ENCODE measurements around the gene HHAT.

DNA sequence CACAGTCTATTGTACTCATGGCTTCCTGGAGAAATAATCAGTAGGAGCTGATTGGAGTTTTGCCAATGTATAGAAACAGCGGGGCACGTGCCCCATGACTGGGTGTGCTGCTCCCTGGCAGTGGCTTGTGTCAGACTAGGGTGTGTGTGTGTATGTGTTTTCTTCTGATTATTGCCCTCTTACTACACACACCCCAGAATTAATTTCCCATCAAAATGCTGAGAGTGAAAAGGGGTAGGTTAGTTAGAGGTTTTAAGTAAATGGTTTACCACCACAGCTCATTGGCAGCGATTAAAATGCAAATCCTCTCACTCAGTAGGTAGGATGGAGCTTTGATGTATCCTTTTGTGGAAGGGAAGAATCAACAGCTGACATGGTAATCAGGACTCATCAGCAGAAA, 29.9 kb downstream of the HHAT start:
- TF ChIP-seq POLR2A (IDR thresholded peaks at IDR 0.05; ENCODE audit: low read depth, low read length): no peak
- TF ChIP-seq RAD21 (IDR thresholded peaks at IDR 0.05; ENCODE audit: low read length): no peak
- TF ChIP-seq, protein P1, sequence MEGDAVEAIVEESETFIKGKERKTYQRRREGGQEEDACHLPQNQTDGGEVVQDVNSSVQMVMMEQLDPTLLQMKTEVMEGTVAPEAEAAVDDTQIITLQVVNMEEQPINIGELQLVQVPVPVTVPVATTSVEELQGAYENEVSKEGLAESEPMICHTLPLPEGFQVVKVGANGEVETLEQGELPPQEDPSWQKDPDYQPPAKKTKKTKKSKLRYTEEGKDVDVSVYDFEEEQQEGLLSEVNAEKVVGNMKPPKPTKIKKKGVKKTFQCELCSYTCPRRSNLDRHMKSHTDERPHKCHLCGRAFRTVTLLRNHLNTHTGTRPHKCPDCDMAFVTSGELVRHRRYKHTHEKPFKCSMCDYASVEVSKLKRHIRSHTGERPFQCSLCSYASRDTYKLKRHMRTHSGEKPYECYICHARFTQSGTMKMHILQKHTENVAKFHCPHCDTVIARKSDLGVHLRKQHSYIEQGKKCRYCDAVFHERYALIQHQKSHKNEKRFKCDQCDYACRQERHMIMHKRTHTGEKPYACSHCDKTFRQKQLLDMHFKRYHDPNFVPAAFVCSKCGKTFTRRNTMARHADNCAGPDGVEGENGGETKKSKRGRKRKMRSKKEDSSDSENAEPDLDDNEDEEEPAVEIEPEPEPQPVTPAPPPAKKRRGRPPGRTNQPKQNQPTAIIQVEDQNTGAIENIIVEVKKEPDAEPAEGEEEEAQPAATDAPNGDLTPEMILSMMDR (conservative IDR thresholded peaks at IDR 0.05; ENCODE audit: low read depth, low read length): no peak
- TF ChIP-seq RFX5 (IDR thresholded peaks at IDR 0.05; ENCODE audit: low read depth, low read length): no peak
- TF ChIP-seq, protein P2, sequence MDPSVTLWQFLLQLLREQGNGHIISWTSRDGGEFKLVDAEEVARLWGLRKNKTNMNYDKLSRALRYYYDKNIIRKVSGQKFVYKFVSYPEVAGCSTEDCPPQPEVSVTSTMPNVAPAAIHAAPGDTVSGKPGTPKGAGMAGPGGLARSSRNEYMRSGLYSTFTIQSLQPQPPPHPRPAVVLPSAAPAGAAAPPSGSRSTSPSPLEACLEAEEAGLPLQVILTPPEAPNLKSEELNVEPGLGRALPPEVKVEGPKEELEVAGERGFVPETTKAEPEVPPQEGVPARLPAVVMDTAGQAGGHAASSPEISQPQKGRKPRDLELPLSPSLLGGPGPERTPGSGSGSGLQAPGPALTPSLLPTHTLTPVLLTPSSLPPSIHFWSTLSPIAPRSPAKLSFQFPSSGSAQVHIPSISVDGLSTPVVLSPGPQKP (IDR thresholded peaks at IDR 0.05; ENCODE audit: borderline replicate concordance, low read depth, low read length): no peak
- TF ChIP-seq BHLHE40 (IDR thresholded peaks at IDR 0.05; ENCODE audit: low read depth, low read length): no peak
- TF ChIP-seq MAFK (IDR thresholded peaks at IDR 0.05; ENCODE audit: low read depth, low read length): no peak
- TF ChIP-seq NFE2L2 (IDR thresholded peaks at IDR 0.05; ENCODE audit: low read depth, low read length): no peak
- TF ChIP-seq MAZ (IDR thresholded peaks at IDR 0.05; ENCODE audit: borderline replicate concordance, low read depth, low read length): no peak
- TF ChIP-seq CEBPB (IDR thresholded peaks at IDR 0.05; ENCODE audit: low read depth, low read length): no peak
- no peak for TF ChIP-seq SMC3 (IDR thresholded peaks at IDR 0.05; ENCODE audit: low read depth, low read length)
- TF ChIP-seq RCOR1 (IDR thresholded peaks at IDR 0.05; ENCODE audit: insufficient replicate concordance, low read length): no peak
- no peak for TF ChIP-seq CHD1 (IDR thresholded peaks at IDR 0.05; ENCODE audit: low read depth, low read length)
